Cardiac muscle cell (in vitro differentiated cells and primary cell): Measurements from ENCODE around the gene RIMS4. TPM values are rescaled to one million over a fixed set of nuclear protein-coding genes. Genes with fewer than 3 reads are reported as not detected.

Source experiments
- DNase-seq, 2 donors: peaks; one replicate each; pipeline versions ENCODE4 v3.0.0 to v3.0.0-alpha.2; 2010 to 2017; ENCODE audit warnings: low read depth in 1 of 2, low spot score in 1 of 2
- H3K27ac ChIP-seq: fragments of 200-600 bp; sonication (generic); 2 replicates; pipeline ENCODE4 v1.5.1; 2016
- H3K27me3 ChIP-seq: fragments of 200-600 bp; sonication (generic); 2 replicates; pipeline ENCODE4 v1.6.0; 2016; ENCODE audit warnings: control low read depth
- H3K36me3 ChIP-seq: fragments of 200-600 bp; sonication (generic); 2 replicates; pipeline ENCODE4 v1.5.1; 2016; ENCODE audit warnings: control low read depth
- H3K4me1 ChIP-seq: fragments of 200-600 bp; sonication (generic); 2 replicates; pipeline ENCODE4 v1.8.1; 2017; ENCODE audit warnings: low read depth, mild to moderate bottlenecking, mixed run types
- H3K4me3 ChIP-seq: fragments of 200-600 bp; sonication (generic); 2 replicates; pipeline ENCODE4 v1.5.1; 2016; ENCODE audit warnings: mild to moderate bottlenecking
- H3K9me3 ChIP-seq: fragments of 200-600 bp; sonication (generic); 2 replicates; pipeline ENCODE4 v1.5.1; 2017; ENCODE audit warnings: low read depth, mild to moderate bottlenecking, control low read depth
- CTCF ChIP-seq: IDR thresholded peaks from 2 replicates; pipeline ENCODE4 v1.5.1; 2012; ENCODE audit warnings: low read depth, mild to moderate bottlenecking, low read length
- polyA plus RNA-seq: library from polyadenylated mRNA; unstranded; fragments of >200 nt; fragmentation: Nextera tagmentation; extraction: Ambion mirVana; gene quantifications from 2 replicates; pipeline ENCODE4 v1.2.1, GENCODE V29; 2016
- total RNA-seq: library from RNA; depleted of rRNA; stranded (reverse); fragments of >200 nt; gene quantifications from 2 replicates; pipeline ENCODE4 v1.2.3, GENCODE V29; 2016

Gene RIMS4
- total and polyA plus RNA-seq, 2 experiments from 2014 or later = 3.6 to 4.3 TPM

GRCh38 chr20:44703956-44704488, 106.3 kb downstream of the RIMS4 start:
- Histone ChIP-seq H3K36me3 (no peaks in the 10 kb centered on the region), H3K27me3 (no peaks in the 10 kb centered on the region), H3K4me1 (peaks cover 9% of the 10 kb centered on the region), H3K27ac (no peak overlapping the region), H3K9me3 (no peaks in the 10 kb centered on the region), H3K4me3 (no peak overlapping the region)
- TF ChIP-seq CTCF = no peak
- no peak for DNase-seq

- H3K36me3 ChIP-seq = no peaks in the 10 kb centered on the region
- peaks cover 9% of the 10 kb centered on the region for H3K4me1 ChIP-seq
- H3K27me3 ChIP-seq = no peaks in the 10 kb centered on the region
- TF ChIP-seq CTCF = no peak
- no peak overlapping the region for H3K4me3 ChIP-seq
- no peak overlapping the region for H3K27ac ChIP-seq
- no peaks in the 10 kb centered on the region for H3K9me3 ChIP-seq
- no peak for DNase-seq
Observed at GRCh38 chr20:44703183-44703925, 107.0 kb downstream of the RIMS4 start.

GRCh38 chr20:44702776-44703175, 107.6 kb downstream of the RIMS4 start:
- Histone ChIP-seq H3K27ac (no peak overlapping the region), H3K9me3 (no peaks in the 10 kb centered on the region), H3K4me3 (no peak overlapping the region), H3K27me3 (no peaks in the 10 kb centered on the region), H3K4me1 (peaks cover 9% of the 10 kb centered on the region), H3K36me3 (no peaks in the 10 kb centered on the region)
- peak in 1 of 2 donors; percentile 99 for DNase-seq
- no peak for TF ChIP-seq CTCF

GRCh38 chr20:44701858-44702256, 108.5 kb downstream of the RIMS4 start:
- Histone ChIP-seq H3K9me3 (no peaks in the 10 kb centered on the region), H3K4me3 (no peak overlapping the region), H3K4me1 (peaks cover 9% of the 10 kb centered on the region), H3K27ac (no peak overlapping the region), H3K36me3 (no peaks in the 10 kb centered on the region), H3K27me3 (no peaks in the 10 kb centered on the region)
- DNase-seq = no peak
- TF ChIP-seq CTCF = no peak

Other genes starting within 250 kb of the RIMS4 start
- 100 and 112 TPM in 2 replicates for gene PKIG, start 228.0 kb downstream of the RIMS4 start, total RNA-seq
- 68.0 and 90.4 TPM in 2 replicates for gene PKIG, start 228.0 kb downstream of the RIMS4 start, polyA plus RNA-seq
- 10.0 and 18.9 TPM in 2 replicates for gene ADA, start 158.8 kb downstream of the RIMS4 start, total RNA-seq
- 16.7 and 28.6 TPM in 2 replicates for gene ADA, start 158.8 kb downstream of the RIMS4 start, polyA plus RNA-seq
- not detected in 2 replicates for gene CCN5, start 95.2 kb downstream of the RIMS4 start, total RNA-seq
- gene CCN5, start 95.2 kb downstream of the RIMS4 start, polyA plus RNA-seq = 0.20 TPM in 1 of 2 replicates, not detected in the other
- 0.07 TPM in 1 of 2 replicates, not detected in the other for gene KCNK15, start 64.7 kb downstream of the RIMS4 start, total RNA-seq
- 0.32 TPM in 1 of 2 replicates, not detected in the other for gene KCNK15, start 64.7 kb downstream of the RIMS4 start, polyA plus RNA-seq
- 66.0 and 66.8 TPM in 2 replicates for gene YWHAB, start 75.2 kb upstream of the RIMS4 start, total RNA-seq
- gene YWHAB, start 75.2 kb upstream of the RIMS4 start, polyA plus RNA-seq = 167 and 242 TPM in 2 replicates
- gene PABPC1L, start 99.5 kb upstream of the RIMS4 start, total RNA-seq = 15.3 and 36.0 TPM in 2 replicates
- gene PABPC1L, start 99.5 kb upstream of the RIMS4 start, polyA plus RNA-seq = 14.9 and 17.2 TPM in 2 replicates
- gene TOMM34, start 149.9 kb upstream of the RIMS4 start, total RNA-seq = 79.2 and 80.0 TPM in 2 replicates
- gene TOMM34, start 149.9 kb upstream of the RIMS4 start, polyA plus RNA-seq = 107 and 130 TPM in 2 replicates
- gene STK4, start 156.0 kb upstream of the RIMS4 start, total RNA-seq = 9.7 and 16.0 TPM in 2 replicates
- 18.0 and 19.1 TPM in 2 replicates for gene STK4, start 156.0 kb upstream of the RIMS4 start, polyA plus RNA-seq